Measurements from ENCODE around the gene MAP2K4.

Gene MAP2K4

DNA sequence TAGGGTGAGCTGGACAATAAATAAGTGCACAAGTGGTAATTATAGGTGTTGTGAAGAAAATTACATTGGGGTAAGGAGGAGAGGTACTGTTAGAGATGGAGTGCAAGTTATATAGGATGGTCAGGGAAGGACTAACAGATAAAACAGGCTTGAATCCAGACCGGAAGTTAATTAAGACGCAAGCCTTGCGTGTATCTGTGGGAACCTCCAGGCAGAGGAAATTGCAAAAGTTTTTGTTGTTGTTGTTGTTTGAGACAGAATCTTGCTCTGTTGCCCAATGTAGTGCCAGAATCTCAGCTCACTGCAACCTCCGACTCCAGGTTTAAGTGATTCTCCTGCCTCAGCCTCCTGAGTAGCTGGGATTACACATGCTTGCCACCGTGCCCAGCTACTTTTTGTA is 21.0 kb upstream of the MAP2K4 start:
- H3K4me1 ChIP-seq (ENCODE audit: control insufficient read depth, insufficient read depth, low read depth, low read length), result peaks cover 1% of the 10 kb centered on the region
- no peak overlapping the region for H3K9ac ChIP-seq (ENCODE audit: low read length)
- DNase-seq, result no peak
- H3K23ac ChIP-seq (ENCODE audit: low read length in 2 of 2), result no peak overlapping the region
- H2BK120ac ChIP-seq (ENCODE audit: low read depth, low read length), result no peak overlapping the region
- no peak overlapping the region for H3K18ac ChIP-seq (ENCODE audit: low read depth in 1 of 2, low read length in 2 of 2)
- H3K79me1 ChIP-seq (replicated peaks; ENCODE audit: low read length, poor library complexity, severe bottlenecking), result peaks cover 5% of the 10 kb centered on the region
- no peaks in the 10 kb centered on the region for H3K9me3 ChIP-seq (ENCODE audit: control insufficient read depth, low read length)
- no peak overlapping the region for H2BK5ac ChIP-seq (ENCODE audit: low read depth, low read length, poor library complexity, severe bottlenecking)
- H3K4me2 ChIP-seq (ENCODE audit: low read length, poor library complexity, severe bottlenecking), result no peak overlapping the region
- no peak overlapping the region for H3K4ac ChIP-seq (ENCODE audit: low read depth in 1 of 2, low read length in 2 of 2)
- no peak overlapping the region for H2AK5ac ChIP-seq (ENCODE audit: low read length, severe bottlenecking)
- no peak overlapping the region for H2BK15ac ChIP-seq (ENCODE audit: low read depth, poor library complexity, severe bottlenecking)
- WGBS, result 97% methylated on average over 5 of the region's 5 CpGs
- no peak overlapping the region for H3K14ac ChIP-seq (ENCODE audit: low read length in 2 of 2)
- no peak overlapping the region for H4K91ac ChIP-seq (ENCODE audit: low read length)
- no peak overlapping the region for H4K8ac ChIP-seq (ENCODE audit: low read length)
- no peaks in the 10 kb centered on the region for H3K27me3 ChIP-seq (ENCODE audit: control insufficient read depth in 1 of 2, insufficient read depth in 1 of 2, low read length in 2 of 2)
- H3K4me3 ChIP-seq (ENCODE audit: insufficient read depth in 1 of 2, low read depth in 1 of 2, low read length in 2 of 2), result no peak overlapping the region
- H3K36me3 ChIP-seq (ENCODE audit: control insufficient read depth in 1 of 2, insufficient read depth in 2 of 2, low read depth in 1 of 2, low read length in 2 of 2), result no peaks in the 10 kb centered on the region
- no peak overlapping the region for H3K27ac ChIP-seq (ENCODE audit: low read length, poor library complexity, severe bottlenecking)
- H2AFZ ChIP-seq (ENCODE audit: low read depth, low read length), result no peak overlapping the region
- no peak overlapping the region for H2BK12ac ChIP-seq (ENCODE audit: low read length in 2 of 2)

DNA sequence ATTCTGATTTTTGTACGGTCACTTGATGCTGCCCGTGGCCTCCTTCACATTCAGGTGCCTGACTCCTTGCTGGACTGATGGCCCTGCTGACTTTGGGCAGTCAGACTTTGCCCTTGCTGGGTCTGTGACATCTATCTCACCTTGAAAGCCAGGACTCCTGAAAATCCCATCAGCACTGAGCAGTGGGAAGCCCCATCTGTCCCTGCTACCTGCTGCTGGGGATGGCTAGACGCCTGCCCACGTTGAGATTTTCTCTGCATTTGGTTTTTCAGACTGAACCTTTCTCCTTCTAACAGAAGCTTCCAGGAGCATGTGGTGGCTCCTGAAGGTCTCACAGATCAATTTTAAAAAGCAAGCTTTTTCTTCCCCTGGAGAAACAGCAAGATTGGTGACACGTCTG is 13.2 kb upstream of the MAP2K4 start:
- H3K27ac ChIP-seq (ENCODE audit: low read length, poor library complexity, severe bottlenecking), result no peak overlapping the region
- no peak overlapping the region for H2BK5ac ChIP-seq (ENCODE audit: low read depth, low read length, poor library complexity, severe bottlenecking)
- no peaks in the 10 kb centered on the region for H3K79me1 ChIP-seq (replicated peaks; ENCODE audit: low read length, poor library complexity, severe bottlenecking)
- H3K27me3 ChIP-seq (ENCODE audit: control insufficient read depth in 1 of 2, insufficient read depth in 1 of 2, low read length in 2 of 2), result no peaks in the 10 kb centered on the region
- H3K4ac ChIP-seq (ENCODE audit: low read depth in 1 of 2, low read length in 2 of 2), result no peak overlapping the region
- no peak overlapping the region for H3K4me2 ChIP-seq (ENCODE audit: low read length, poor library complexity, severe bottlenecking)
- H2AK5ac ChIP-seq (ENCODE audit: low read length, severe bottlenecking), result no peak overlapping the region
- H3K14ac ChIP-seq (ENCODE audit: low read length in 2 of 2), result no peak overlapping the region
- H3K4me1 ChIP-seq (ENCODE audit: control insufficient read depth, insufficient read depth, low read depth, low read length), result no peaks in the 10 kb centered on the region
- H3K23ac ChIP-seq (ENCODE audit: low read length in 2 of 2), result no peak overlapping the region
- no peak overlapping the region for H2BK120ac ChIP-seq (ENCODE audit: low read depth, low read length)
- H4K91ac ChIP-seq (ENCODE audit: low read length), result no peak overlapping the region
- no peaks in the 10 kb centered on the region for H3K9me3 ChIP-seq (ENCODE audit: control insufficient read depth, low read length)
- no peak overlapping the region for H2BK12ac ChIP-seq (ENCODE audit: low read length in 2 of 2)
- no peak overlapping the region for H2BK15ac ChIP-seq (ENCODE audit: low read depth, poor library complexity, severe bottlenecking)
- H2AFZ ChIP-seq (ENCODE audit: low read depth, low read length), result no peak overlapping the region
- no peak overlapping the region for H3K18ac ChIP-seq (ENCODE audit: low read depth in 1 of 2, low read length in 2 of 2)
- 90% methylated on average over 5 of the region's 5 CpGs for WGBS
- no peak overlapping the region for H3K4me3 ChIP-seq (ENCODE audit: insufficient read depth in 1 of 2, low read depth in 1 of 2, low read length in 2 of 2)
- no peak for DNase-seq
- no peaks in the 10 kb centered on the region for H3K36me3 ChIP-seq (ENCODE audit: control insufficient read depth in 1 of 2, insufficient read depth in 2 of 2, low read depth in 1 of 2, low read length in 2 of 2)
- H3K9ac ChIP-seq (ENCODE audit: low read length), result no peak overlapping the region
- H4K8ac ChIP-seq (ENCODE audit: low read length), result no peak overlapping the region

DNA sequence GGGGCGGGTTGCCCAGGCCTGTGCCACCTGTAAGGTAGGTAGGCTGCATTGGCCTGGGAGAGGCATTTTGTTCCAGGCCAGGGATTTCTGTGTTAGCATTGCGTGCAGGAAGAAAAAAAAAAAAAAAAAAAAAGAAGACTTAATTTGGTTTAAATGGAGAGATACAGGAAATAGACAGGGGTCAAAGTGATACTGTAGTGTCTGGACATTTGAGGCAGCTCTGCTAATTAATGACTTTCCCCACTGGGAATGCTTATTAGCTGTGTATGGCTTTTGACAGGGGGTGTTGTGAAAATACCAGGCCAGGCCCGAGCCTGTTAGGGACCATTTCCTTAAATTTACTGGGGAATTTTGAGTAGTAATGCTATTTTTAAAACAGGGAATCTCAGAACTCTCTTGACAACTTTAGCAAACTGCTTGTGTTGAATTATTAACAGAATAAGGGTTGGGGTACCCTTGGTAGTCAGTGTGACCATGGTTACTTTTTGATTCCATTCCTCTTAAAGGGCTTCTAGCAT is 1.0 kb downstream of the MAP2K4 start:
- Histone ChIP-seq H3K27me3 (ENCODE audit: control insufficient read depth in 1 of 2, insufficient read depth in 1 of 2, low read length in 2 of 2) (peaks cover 0 to 5% of the 10 kb centered on the region in 2 experiments), H3K79me1 (replicated peaks; ENCODE audit: low read length, poor library complexity, severe bottlenecking) (peaks cover 5% of the 10 kb centered on the region), H4K91ac (ENCODE audit: low read length) (no peak overlapping the region), H3K14ac (ENCODE audit: low read length in 2 of 2) (no peak overlapping the region), H3K18ac (ENCODE audit: low read depth in 1 of 2, low read length in 2 of 2) (peak overlapping the region; percentile 21 to 91), H3K4ac (ENCODE audit: low read depth in 1 of 2, low read length in 2 of 2) (peak overlapping the region in 1 of 2 experiments; percentile 75), H2BK12ac (ENCODE audit: low read length in 2 of 2) (no peak overlapping the region), H3K23ac (ENCODE audit: low read length in 2 of 2) (no peak overlapping the region), H2AK5ac (ENCODE audit: low read length, severe bottlenecking) (no peak overlapping the region), H2BK120ac (ENCODE audit: low read depth, low read length) (no peak overlapping the region), H4K8ac (ENCODE audit: low read length) (no peak overlapping the region), H3K27ac (ENCODE audit: low read length, poor library complexity, severe bottlenecking) (no peak overlapping the region), H2AFZ (ENCODE audit: low read depth, low read length) (no peak overlapping the region), H2BK5ac (ENCODE audit: low read depth, low read length, poor library complexity, severe bottlenecking) (no peak overlapping the region), H3K9ac (ENCODE audit: low read length) (peak overlapping the region; percentile 90), H3K4me2 (ENCODE audit: low read length, poor library complexity, severe bottlenecking) (peak overlapping the region; percentile 91), H3K4me3 (ENCODE audit: insufficient read depth in 1 of 2, low read depth in 1 of 2, low read length in 2 of 2) (peak overlapping the region; percentile 81 to 94), H3K9me3 (ENCODE audit: control insufficient read depth, low read length) (no peaks in the 10 kb centered on the region), H3K36me3 (ENCODE audit: control insufficient read depth in 1 of 2, insufficient read depth in 2 of 2, low read depth in 1 of 2, low read length in 2 of 2) (no peaks in the 10 kb centered on the region), H2BK15ac (ENCODE audit: low read depth, poor library complexity, severe bottlenecking) (no peak overlapping the region), H3K4me1 (ENCODE audit: control insufficient read depth, insufficient read depth, low read depth, low read length) (no peaks in the 10 kb centered on the region)
- DNase-seq, result no peak
- WGBS, result 2% methylated on average over 3 of the region's 3 CpGs

DNA sequence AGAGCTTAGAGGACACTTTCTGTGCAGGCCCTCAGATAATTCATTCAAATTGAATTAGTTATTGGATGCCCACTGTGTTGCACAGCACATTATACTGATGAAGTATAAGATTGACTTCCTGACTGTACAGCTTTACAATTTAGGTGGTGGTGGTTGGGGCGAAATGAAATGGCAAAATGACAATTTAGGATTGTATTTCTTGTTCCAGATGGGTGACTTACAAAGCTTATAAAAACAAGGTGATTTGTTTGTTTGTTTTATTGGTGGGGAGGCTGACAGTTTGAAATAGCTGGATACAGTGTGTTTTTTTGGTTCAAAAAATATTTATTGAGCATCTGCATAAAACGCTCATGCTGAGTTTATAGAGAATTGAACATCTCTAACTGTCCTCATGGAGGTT is 1.6 kb downstream of the MAP2K4 start:
- H3K4me3 ChIP-seq (ENCODE audit: insufficient read depth in 1 of 2, low read depth in 1 of 2, low read length in 2 of 2), result peak overlapping the region in 1 of 2 experiments; percentile 81
- no peak overlapping the region for H4K8ac ChIP-seq (ENCODE audit: low read length)
- H3K14ac ChIP-seq (ENCODE audit: low read length in 2 of 2), result no peak overlapping the region
- H2BK120ac ChIP-seq (ENCODE audit: low read depth, low read length), result no peak overlapping the region
- H3K4ac ChIP-seq (ENCODE audit: low read depth in 1 of 2, low read length in 2 of 2), result no peak overlapping the region
- no peaks in the 10 kb centered on the region for H3K4me1 ChIP-seq (ENCODE audit: control insufficient read depth, insufficient read depth, low read depth, low read length)
- no peak overlapping the region for H3K27ac ChIP-seq (ENCODE audit: low read length, poor library complexity, severe bottlenecking)
- DNase-seq, result no peak
- peaks cover 0 to 5% of the 10 kb centered on the region in 2 experiments for H3K27me3 ChIP-seq (ENCODE audit: control insufficient read depth in 1 of 2, insufficient read depth in 1 of 2, low read length in 2 of 2)
- H2BK5ac ChIP-seq (ENCODE audit: low read depth, low read length, poor library complexity, severe bottlenecking), result no peak overlapping the region
- H3K79me1 ChIP-seq (replicated peaks; ENCODE audit: low read length, poor library complexity, severe bottlenecking), result peaks cover 4% of the 10 kb centered on the region
- no peak overlapping the region for H3K18ac ChIP-seq (ENCODE audit: low read depth in 1 of 2, low read length in 2 of 2)
- no peak overlapping the region for H2AFZ ChIP-seq (ENCODE audit: low read depth, low read length)
- H3K9me3 ChIP-seq (ENCODE audit: control insufficient read depth, low read length), result no peaks in the 10 kb centered on the region
- H4K91ac ChIP-seq (ENCODE audit: low read length), result no peak overlapping the region
- WGBS, result 95% methylated on average over 2 of the region's 2 CpGs
- no peak overlapping the region for H3K23ac ChIP-seq (ENCODE audit: low read length in 2 of 2)
- H3K4me2 ChIP-seq (ENCODE audit: low read length, poor library complexity, severe bottlenecking), result peak overlapping the region; percentile 7
- H2AK5ac ChIP-seq (ENCODE audit: low read length, severe bottlenecking), result no peak overlapping the region
- H3K36me3 ChIP-seq (ENCODE audit: control insufficient read depth in 1 of 2, insufficient read depth in 2 of 2, low read depth in 1 of 2, low read length in 2 of 2), result no peaks in the 10 kb centered on the region
- H3K9ac ChIP-seq (ENCODE audit: low read length), result peak overlapping the region; percentile 90
- H2BK12ac ChIP-seq (ENCODE audit: low read length in 2 of 2), result no peak overlapping the region
- no peak overlapping the region for H2BK15ac ChIP-seq (ENCODE audit: low read depth, poor library complexity, severe bottlenecking)
